ENCODE data around the gene EVI5L.

DNA sequence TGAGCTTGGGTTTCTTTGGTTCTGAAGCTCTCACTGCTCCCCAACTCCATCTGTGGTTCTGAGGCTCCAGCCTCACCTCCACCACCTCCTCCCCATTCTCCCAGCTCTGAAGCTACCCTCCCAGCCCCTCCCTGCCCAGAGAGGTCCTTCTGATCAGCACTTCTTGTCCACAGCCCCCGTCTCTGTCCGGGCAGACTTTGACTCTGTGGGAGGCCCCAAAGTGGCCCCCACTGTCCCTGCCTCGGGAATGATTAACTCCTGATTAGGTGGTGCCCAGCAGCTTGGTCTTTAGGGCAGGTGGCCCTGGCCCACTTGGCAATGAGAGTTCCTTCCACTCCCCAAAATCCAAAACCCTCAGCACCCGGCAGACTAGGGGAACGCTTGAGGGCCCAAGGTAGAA is 14.4 kb downstream of the EVI5L start:
- TF ChIP-seq PATZ1 (CRISPR knock-in tag; IDR thresholded peaks at IDR 0.05; ENCODE audit: borderline replicate concordance) (no peak), ZNF565 (CRISPR knock-in tag; conservative IDR thresholded peaks at IDR 0.05; ENCODE audit: low read depth) (no peak), BACH2 (CRISPR knock-in tag; IDR thresholded peaks at IDR 0.05; ENCODE audit: borderline replicate concordance) (no peak), ZFP30 (CRISPR knock-in tag; IDR thresholded peaks at IDR 0.05) (no peak), ARNTL (CRISPR knock-in tag; IDR thresholded peaks at IDR 0.05; ENCODE audit: borderline replicate concordance, low read depth) (no peak), ZFP3 (CRISPR knock-in tag; IDR thresholded peaks at IDR 0.05) (no peak), RARB (CRISPR knock-in tag; IDR thresholded peaks at IDR 0.05) (no peak), ZNF70 (CRISPR knock-in tag; IDR thresholded peaks at IDR 0.05) (no peak), TCF4 (CRISPR knock-in tag; IDR thresholded peaks at IDR 0.05; ENCODE audit: borderline replicate concordance) (no peak), PPARA (CRISPR knock-in tag; IDR thresholded peaks at IDR 0.05; ENCODE audit: borderline replicate concordance) (no peak), GLIS3 (CRISPR knock-in tag; IDR thresholded peaks at IDR 0.05) (no peak), CSDC2 (CRISPR knock-in tag; IDR thresholded peaks at IDR 0.05) (no peak), OSR1 (CRISPR knock-in tag; IDR thresholded peaks at IDR 0.05) (no peak)
- TF ChIP-seq, protein P1, sequence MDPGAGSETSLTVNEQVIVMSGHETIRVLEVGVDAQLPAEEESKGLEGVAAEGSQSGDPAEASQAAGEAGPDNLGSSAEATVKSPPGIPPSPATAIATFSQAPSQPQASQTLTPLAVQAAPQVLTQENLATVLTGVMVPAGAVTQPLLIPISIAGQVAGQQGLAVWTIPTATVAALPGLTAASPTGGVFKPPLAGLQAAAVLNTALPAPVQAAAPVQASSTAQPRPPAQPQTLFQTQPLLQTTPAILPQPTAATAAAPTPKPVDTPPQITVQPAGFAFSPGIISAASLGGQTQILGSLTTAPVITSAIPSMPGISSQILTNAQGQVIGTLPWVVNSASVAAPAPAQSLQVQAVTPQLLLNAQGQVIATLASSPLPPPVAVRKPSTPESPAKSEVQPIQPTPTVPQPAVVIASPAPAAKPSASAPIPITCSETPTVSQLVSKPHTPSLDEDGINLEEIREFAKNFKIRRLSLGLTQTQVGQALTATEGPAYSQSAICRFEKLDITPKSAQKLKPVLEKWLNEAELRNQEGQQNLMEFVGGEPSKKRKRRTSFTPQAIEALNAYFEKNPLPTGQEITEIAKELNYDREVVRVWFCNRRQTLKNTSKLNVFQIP (CRISPR knock-in tag; IDR thresholded peaks at IDR 0.05; ENCODE audit: borderline replicate concordance, low read depth), result no peak
